HG03108 (cell line): Measurements from ENCODE around the gene GPNMB.
"Not testable (repeated sequence)": the region's sequence is repeated elsewhere in the genome, so short reads cannot be mapped to it uniquely, and the experiment has no call there.

Experiments
- ATAC-seq: cut with Tn5 transposase; IDR thresholded peaks from one replicate; pipeline ENCODE4 v1.9.1; 2021; ENCODE audit warnings: moderate library complexity; ENCODE audit not compliant: unreplicated experiment

Gene GPNMB

GRCh38 chr7:23246555-23246954, at the start of gene GPNMB:
Gene GPNMB, plus strand, starts transcription at chr7:23246775. Its CDS starts 83 bp downstream, at chr7:23246858.
- no peak for ATAC-seq

GRCh38 chr7:23197745-23198144, 48.8 kb upstream of the GPNMB start:
- not testable (repeated sequence) for ATAC-seq

GRCh38 chr7:23200331-23200730, 46.2 kb upstream of the GPNMB start:
- ATAC-seq = no peak

DNA sequence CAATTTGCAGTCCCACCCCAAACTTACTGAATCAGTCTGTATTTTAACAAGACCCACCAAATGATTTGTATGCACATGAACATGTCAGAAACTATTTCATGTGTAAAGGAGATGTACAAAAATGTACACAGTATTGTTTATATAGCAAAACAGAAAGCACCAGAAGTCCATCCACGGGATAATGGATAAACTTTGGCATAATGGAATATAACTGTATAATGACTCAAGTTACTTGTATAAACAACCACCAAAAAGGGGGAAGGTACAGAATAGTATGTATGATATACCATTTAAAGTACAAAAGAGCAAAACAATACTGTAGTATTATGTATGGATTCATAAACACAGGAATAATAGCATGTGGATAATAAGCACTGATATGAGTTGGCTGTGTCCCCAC, 42.3 kb upstream of the GPNMB start:
- ATAC-seq = no peak

GRCh38 chr7:23205577-23205908, 41.0 kb upstream of the GPNMB start:
- ATAC-seq = no peak

- no peak for ATAC-seq
These were observed 40.4 kb upstream of the GPNMB start for GRCh38 chr7:23205909-23206767.

- ATAC-seq = no peak
These were observed 39.6 kb upstream of the GPNMB start for GRCh38 chr7:23207021-23207420.

GRCh38 chr7:23207884-23208283, 38.7 kb upstream of the GPNMB start:
- ATAC-seq = no peak

DNA sequence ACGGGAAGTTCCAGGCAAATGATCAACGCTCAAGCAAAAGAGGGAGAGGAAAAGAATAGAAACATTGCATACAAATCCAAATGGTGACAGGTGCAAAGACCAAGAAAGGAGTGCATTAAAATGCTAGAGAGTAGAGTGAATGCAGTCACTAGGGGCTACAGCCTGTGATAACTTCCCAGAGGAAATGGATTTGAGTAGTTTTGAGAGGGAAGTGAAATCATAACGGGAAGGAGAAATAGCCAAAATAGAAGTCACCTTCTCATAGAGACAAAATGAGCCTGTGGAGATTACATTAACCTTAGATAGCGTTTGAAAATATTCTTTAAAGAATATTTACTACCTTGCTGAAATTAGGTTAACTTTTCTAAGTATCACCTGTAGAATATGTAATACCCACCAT, 38.3 kb upstream of the GPNMB start:
- no peak for ATAC-seq

DNA sequence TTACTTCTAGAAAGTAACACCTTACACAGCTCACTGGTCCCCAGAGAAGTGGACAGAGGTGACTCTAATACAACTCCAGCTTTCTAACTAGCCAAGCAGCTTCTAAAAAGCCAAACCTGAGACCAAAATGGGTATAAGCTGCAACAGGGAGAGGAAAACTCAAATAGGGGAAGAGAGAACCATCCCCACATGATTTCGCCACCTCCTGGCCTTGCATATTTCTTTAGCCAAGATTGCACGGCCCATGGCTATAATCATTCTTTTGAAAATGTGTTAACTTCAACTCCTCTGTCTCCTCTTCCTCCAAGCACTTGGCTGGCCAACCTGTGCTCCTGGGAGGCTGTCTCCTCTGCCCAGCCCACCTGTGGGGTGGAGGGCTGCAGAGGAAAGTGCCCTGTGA, 36.1 kb upstream of the GPNMB start:
- no peak for ATAC-seq

- ATAC-seq = no peak
These were observed 35.0 kb upstream of the GPNMB start for GRCh38 chr7:23211589-23211988.

GRCh38 chr7:23212395-23212794, 34.2 kb upstream of the GPNMB start:
- no peak for ATAC-seq

- no peak for ATAC-seq
These were observed 33.7 kb upstream of the GPNMB start for GRCh38 chr7:23212841-23213240.

DNA sequence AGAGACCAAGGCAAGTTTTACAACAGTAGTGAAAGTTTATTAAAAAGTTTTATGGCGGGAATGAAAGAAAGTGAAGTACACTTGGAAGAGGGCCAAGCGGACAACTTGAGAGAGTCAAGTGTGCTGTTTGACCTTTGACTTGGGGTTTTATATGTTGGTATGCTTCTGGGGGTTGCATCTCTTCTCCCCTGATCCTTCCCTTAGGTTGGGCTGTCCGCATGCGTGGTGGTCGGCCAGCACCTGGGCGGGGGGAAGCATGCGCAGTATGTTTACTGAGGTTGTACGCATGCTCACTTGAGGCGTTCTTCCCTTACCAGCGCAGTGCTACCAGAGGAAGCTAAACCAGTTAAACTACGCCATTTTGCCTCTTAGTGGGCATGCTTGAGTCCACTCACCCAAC, 32.8 kb upstream of the GPNMB start:
- no peak for ATAC-seq

DNA sequence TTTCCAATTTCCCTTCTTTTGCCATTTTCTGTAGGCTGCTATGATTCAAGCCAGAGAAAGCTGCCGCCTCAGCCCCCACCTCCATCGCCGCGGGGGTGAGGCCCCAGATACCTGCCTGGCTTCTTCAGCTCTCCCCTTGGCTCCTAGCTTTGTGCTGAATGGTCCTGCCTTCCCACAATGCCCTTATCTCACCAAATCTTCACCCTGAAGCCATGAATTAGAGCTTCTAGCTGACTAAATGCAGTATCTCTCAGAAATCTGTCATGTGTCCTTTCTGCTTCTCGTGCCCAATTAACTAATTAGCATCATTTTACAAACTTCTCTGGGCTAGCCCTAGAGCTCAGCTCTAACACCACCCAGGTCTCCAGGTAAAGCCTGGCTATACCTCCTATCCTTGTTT, 32.2 kb upstream of the GPNMB start:
- ATAC-seq = no peak

GRCh38 chr7:23214938-23215337, 31.6 kb upstream of the GPNMB start:
- ATAC-seq = no peak

DNA sequence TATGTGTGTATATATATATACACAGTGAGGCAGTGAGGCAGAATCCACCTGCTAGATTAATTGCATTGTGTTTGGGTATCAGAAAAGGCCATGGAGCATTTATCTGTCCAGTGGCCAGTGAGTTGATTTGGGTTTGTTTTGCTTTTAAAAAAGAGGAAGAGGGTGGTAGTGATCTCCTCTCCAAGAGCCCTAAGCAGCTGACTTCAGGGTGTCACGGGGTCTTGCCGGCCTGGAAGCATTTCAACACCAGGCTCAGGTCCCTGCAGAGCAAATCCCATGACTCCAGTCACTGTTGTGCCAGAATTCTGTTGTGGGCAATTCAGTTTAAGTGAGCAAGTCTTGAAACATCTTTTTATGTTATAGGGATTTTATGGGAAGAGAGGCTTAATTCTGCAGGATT, 30.6 kb upstream of the GPNMB start:
- no peak for ATAC-seq

DNA sequence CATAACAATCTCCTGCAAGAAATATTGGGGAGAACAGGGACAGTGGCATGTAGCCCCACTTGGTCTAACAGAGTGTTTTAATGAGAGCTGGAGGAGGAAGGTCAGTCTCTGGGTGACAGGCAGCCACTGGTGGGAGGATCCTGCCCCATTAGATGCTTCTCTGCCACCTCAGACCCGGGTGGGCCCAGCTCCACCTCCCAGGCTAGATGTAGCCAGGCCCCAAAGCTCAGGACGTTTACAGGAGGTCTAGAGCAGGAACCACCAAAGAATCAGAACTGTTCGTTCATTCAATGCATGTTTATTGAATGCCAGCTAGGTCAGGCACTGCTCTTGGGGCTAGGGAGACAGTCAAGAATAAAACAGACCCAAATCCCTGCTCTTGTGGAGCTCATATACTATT, 28.4 kb upstream of the GPNMB start:
- no peak for ATAC-seq

GRCh38 chr7:23220690-23221305, 25.8 kb upstream of the GPNMB start:
- ATAC-seq = no peak

- ATAC-seq = no peak
These were observed 24.0 kb upstream of the GPNMB start for GRCh38 chr7:23222439-23223030.

GRCh38 chr7:23224364-23224763, 22.2 kb upstream of the GPNMB start:
- ATAC-seq = not testable (repeated sequence)

DNA sequence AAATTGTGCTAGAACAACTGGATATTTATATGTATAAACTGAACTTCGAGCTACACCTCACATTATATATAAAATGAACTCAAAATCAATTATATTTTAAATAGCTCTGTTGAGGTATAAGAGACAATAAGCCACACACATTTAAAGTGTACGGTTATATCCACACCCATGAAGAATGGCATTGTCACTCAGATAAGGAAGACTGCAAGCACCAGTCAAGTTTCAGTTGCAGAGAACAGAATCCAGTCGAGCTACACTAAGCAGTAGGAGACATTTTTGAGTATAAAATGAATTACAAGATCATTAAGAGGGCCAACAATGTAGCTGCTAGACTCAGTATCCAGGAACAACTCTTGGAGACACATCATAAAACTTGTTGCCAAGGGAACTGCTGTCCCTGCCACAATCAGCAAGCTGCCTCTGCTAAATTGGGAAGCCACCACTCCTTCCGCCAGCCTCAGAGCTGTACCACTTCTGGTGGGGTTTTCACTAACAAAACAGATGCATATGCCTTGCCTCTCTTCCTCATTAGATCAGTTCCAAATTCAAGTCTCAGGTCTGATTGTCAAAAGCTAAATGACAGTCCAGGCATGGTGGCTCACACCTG, 19.6 kb upstream of the GPNMB start:
- ATAC-seq = no peak
